Activated CD4-positive, alpha-beta T cell treated with anti-CD3 and anti-CD28 coated beads for 36 hours (primary cell): ENCODE results near the gene CAVIN1. TPM values are rescaled to one million over a fixed set of nuclear protein-coding genes. Genes with fewer than 3 reads are reported as not detected.
"Not testable (repeated sequence)": the region's sequence is repeated elsewhere in the genome, so short reads cannot be mapped to it uniquely, and the experiment has no call there.

Experiments used
- ATAC-seq: fragments of 200-7000 bp; cut with Tn5 transposase; one replicate; pipeline ENCODE4 v1.10.0; 2021; ENCODE audit warnings: mild to moderate bottlenecking, moderate library complexity
- CTCF ChIA-PET: fragments of 350-600 bp; sonication (Branson Sonifier 250); formaldehyde crosslinking; loops from one replicate; lab custom pipeline; 2021; ENCODE audit warnings: antibody characterized with exemption; lab: Charles Lee
- POLR2A ChIA-PET: fragments of 350-600 bp; sonication (Branson Sonifier 250); formaldehyde crosslinking; loops from one replicate; lab custom pipeline; 2021; ENCODE audit warnings: antibody characterized with exemption, inconsistent platforms; lab: Charles Lee
- DNase-seq: peaks from one replicate; pipeline ENCODE4 v3.0.0-alpha.2; 2020
- H3K27ac Mint-ChIP-seq: one replicate; pipeline ENCODE4 v1.8.0; 2021; ENCODE audit warnings: mixed read lengths
- H3K27me3 Mint-ChIP-seq: one replicate; pipeline ENCODE4 v1.8.0; 2021; ENCODE audit warnings: mixed read lengths
- H3K36me3 Mint-ChIP-seq: one replicate; pipeline ENCODE4 v1.8.0; 2021; ENCODE audit warnings: low read depth, mixed read lengths
- H3K4me1 Mint-ChIP-seq: one replicate; pipeline ENCODE4 v1.8.0; 2021; ENCODE audit warnings: mixed read lengths
- H3K4me3 Mint-ChIP-seq: one replicate; pipeline ENCODE4 v1.8.0; 2021; ENCODE audit warnings: mild to moderate bottlenecking, moderate library complexity, mixed read lengths
- H3K9me3 Mint-ChIP-seq: one replicate; pipeline ENCODE4 v1.8.0; 2021; ENCODE audit warnings: low read depth, mixed read lengths
- intact Hi-C, 2 experiments: fragments of 100-400 bp; cut with DNase I in 1 of 2; cut with micrococcal nuclease in 1 of 2; formaldehyde crosslinking; loops; one replicate each; pipeline versions ENCODE4 v1.14.2 to v1.15.1; 2022 to 2024; cut with DNase I, micrococcal nuclease
- total RNA-seq, 2 experiments: library from RNA; stranded (reverse); gene quantifications; one replicate each; pipeline ENCODE4 v1.2.3, GENCODE V29; 2021

Gene CAVIN1
- total RNA-seq, 2 experiments from 2014 or later = 4.2 to 4.4 TPM

GRCh38 chr17:42380935-42381334, 42.1 kb downstream of the CAVIN1 start:
- H3K4me3 Mint-ChIP-seq = peak overlapping the region; percentile 34

GRCh38 chr17:42378959-42379594, 44.0 kb downstream of the CAVIN1 start:
- Mint-ChIP-seq H3K27ac (peak overlapping the region; percentile 88), H3K9me3 (no peaks in the 10 kb centered on the region), H3K36me3 (peaks cover 38% of the 10 kb centered on the region), H3K4me3 (peak overlapping the region; percentile 64), H3K27me3 (no peaks in the 10 kb centered on the region), H3K4me1 (peaks cover 74% of the 10 kb centered on the region)
- ChIA-PET CTCF (interaction anchor here (0.6 to 1.6 kb wide), 8 partner anchors 9 to 73 kb away, joined by 3 to 8 read pairs (median 4); partner anchors contain the start of gene STAT3), POLR2A (interaction anchor here (0.6 to 2.2 kb wide), 3 partner anchors 9 to 128 kb away, joined by 3 to 8 read pairs (median 7); partner anchors contain the start of gene STAT3)
- intact Hi-C loops = loop anchor here (1.0 to 2.0 kb wide), 3 partner anchors 9 to 42 kb away; partner anchors contain the start of gene STAT3 (in 1 of the 2)
- ATAC-seq (peak; percentile 76), DNase-seq (peak; percentile 35)

More at GRCh38 chr17:42380935-42381334, 42.1 kb downstream of the CAVIN1 start:
- no peak for DNase-seq
- ChIA-PET POLR2A (interaction anchor here (0.7 to 1.7 kb wide), 3 partner anchors 40 to 133 kb away, joined by 3 to 8 read pairs (median 4); no protein-coding TSS in a partner anchor), CTCF (interaction anchor here (0.7 kb wide), 1 partner anchor 11 kb away, joined by 4 read pairs; no protein-coding TSS in a partner anchor)
- Mint-ChIP-seq H3K27ac (peak overlapping the region; percentile 65), H3K27me3 (no peaks in the 10 kb centered on the region), H3K9me3 (no peaks in the 10 kb centered on the region), H3K4me1 (peaks cover 76% of the 10 kb centered on the region), H3K36me3 (peaks cover 48% of the 10 kb centered on the region)
- intact Hi-C loops = no loop called here
- no peak for ATAC-seq

GRCh38 chr17:42378359-42378958, 44.6 kb downstream of the CAVIN1 start:
- intact Hi-C loops = loop anchor here in 1 of 2 experiments (2.0 kb wide), 1 partner anchor 42 kb away; no protein-coding TSS in a partner anchor
- Mint-ChIP-seq H3K27ac (peak overlapping the region; percentile 88), H3K36me3 (peaks cover 39% of the 10 kb centered on the region), H3K4me3 (peak overlapping the region; percentile 64), H3K4me1 (peaks cover 74% of the 10 kb centered on the region), H3K9me3 (no peaks in the 10 kb centered on the region), H3K27me3 (no peaks in the 10 kb centered on the region)
- ATAC-seq (peak; percentile 15), DNase-seq (no peak)
- ChIA-PET CTCF (interaction anchor here (0.6 to 1.6 kb wide), 6 partner anchors 23 to 74 kb away, joined by 3 to 4 read pairs (median 3); no protein-coding TSS in a partner anchor), POLR2A (interaction anchor here (0.6 to 2.2 kb wide), 2 partner anchors 10 to 128 kb away, joined by 3 to 7 read pairs; partner anchors contain the start of gene STAT3)

- Mint-ChIP-seq H3K4me1 (peaks cover 61% of the 10 kb centered on the region), H3K36me3 (peaks cover 50% of the 10 kb centered on the region), H3K9me3 (peaks cover 4% of the 10 kb centered on the region), H3K27ac (peak overlapping the region; percentile 55), H3K4me3 (no peak overlapping the region), H3K27me3 (no peaks in the 10 kb centered on the region)
- no peak for DNase-seq
- peak; percentile 44 for ATAC-seq
- ChIA-PET CTCF (interaction anchor here (0.9 to 1.1 kb wide), 2 partner anchors 52 to 151 kb away, joined by 3 to 4 read pairs; no protein-coding TSS in a partner anchor), POLR2A (interaction anchor here (0.8 kb wide), 1 partner anchor 15 kb away, joined by 3 read pairs; the partner anchor contains the start of gene STAT3)
- intact Hi-C loops = no loop called here
Observed at GRCh38 chr17:42373896-42374295, 49.2 kb downstream of the CAVIN1 start.

- H3K27ac Mint-ChIP-seq = no peak overlapping the region
- peaks cover 57% of the 10 kb centered on the region for H3K4me1 Mint-ChIP-seq
- no peak for DNase-seq
- CTCF ChIA-PET = interaction anchor here (1.0 kb wide), 1 partner anchor 50 kb away, joined by 3 read pairs; no protein-coding TSS in a partner anchor
- H3K27me3 Mint-ChIP-seq = no peaks in the 10 kb centered on the region
- H3K9me3 Mint-ChIP-seq = peaks cover 4% of the 10 kb centered on the region
- H3K36me3 Mint-ChIP-seq = peaks cover 43% of the 10 kb centered on the region
- POLR2A ChIA-PET = no interaction called here
- intact Hi-C loops = no loop called here
- ATAC-seq = no peak
- no peak overlapping the region for H3K4me3 Mint-ChIP-seq
Observed at GRCh38 chr17:42372142-42372541, 50.9 kb downstream of the CAVIN1 start.

- ChIA-PET POLR2A (interaction anchor here (0.6 to 1.2 kb wide), 6 partner anchors 11 to 335 kb away, joined by 3 to 7 read pairs (median 4); no protein-coding TSS in a partner anchor), CTCF (interaction anchor here (0.5 to 2.1 kb wide), 8 partner anchors 10 to 1276 kb away, joined by 3 to 6 read pairs (median 4); partner anchors contain the start of gene STAT3)
- intact Hi-C loops, H3K9me3 Mint-ChIP-seq, DNase-seq, H3K27ac Mint-ChIP-seq, H3K4me3 Mint-ChIP-seq, H3K27me3 Mint-ChIP-seq, ATAC-seq: not testable (repeated sequence)
- Mint-ChIP-seq H3K4me1 (peaks cover 66% of the 10 kb centered on the region), H3K36me3 (peaks cover 52% of the 10 kb centered on the region)
Observed at GRCh38 chr17:42368797-42369561, 54.1 kb downstream of the CAVIN1 start.

GRCh38 chr17:42368310-42368709, 54.7 kb downstream of the CAVIN1 start:
- H3K27me3 Mint-ChIP-seq, H3K4me3 Mint-ChIP-seq, H3K9me3 Mint-ChIP-seq, H3K27ac Mint-ChIP-seq, ATAC-seq, DNase-seq, intact Hi-C loops: not testable (repeated sequence)
- ChIA-PET POLR2A (interaction anchor here (0.6 kb wide), 1 partner anchor 11 kb away, joined by 5 read pairs; no protein-coding TSS in a partner anchor), CTCF (interaction anchor here (0.6 to 2.1 kb wide), 6 partner anchors 10 to 100 kb away, joined by 3 to 6 read pairs (median 4); partner anchors contain the start of gene STAT3)
- Mint-ChIP-seq H3K36me3 (peaks cover 53% of the 10 kb centered on the region), H3K4me1 (peaks cover 69% of the 10 kb centered on the region)

GRCh38 chr17:42366176-42367023, 56.7 kb downstream of the CAVIN1 start:
- DNase-seq, POLR2A ChIA-PET, intact Hi-C loops, H3K27me3 Mint-ChIP-seq, ATAC-seq, H3K9me3 Mint-ChIP-seq, H3K4me3 Mint-ChIP-seq: not testable (repeated sequence)
- Mint-ChIP-seq H3K27ac (peak overlapping the region; percentile 26), H3K4me1 (peaks cover 79% of the 10 kb centered on the region), H3K36me3 (peaks cover 56% of the 10 kb centered on the region)
- CTCF ChIA-PET = interaction anchor here (0.5 to 1.4 kb wide), 3 partner anchors 9 to 397 kb away, joined by 3 to 6 read pairs (median 5); no protein-coding TSS in a partner anchor

- Mint-ChIP-seq H3K4me1 (peaks cover 85% of the 10 kb centered on the region), H3K9me3 (peaks cover 2% of the 10 kb centered on the region), H3K4me3 (no peak overlapping the region), H3K36me3 (peaks cover 52% of the 10 kb centered on the region), H3K27me3 (no peaks in the 10 kb centered on the region), H3K27ac (peak overlapping the region; percentile 81)
- intact Hi-C loops = no loop called here
- DNase-seq = peak; percentile 44
- POLR2A ChIA-PET = interaction anchor here (0.6 kb wide), 1 partner anchor 144 kb away, joined by 3 read pairs; no protein-coding TSS in a partner anchor
- CTCF ChIA-PET = interaction anchor here (0.7 to 1.8 kb wide), 3 partner anchors 21 to 302 kb away, joined by 3 to 10 read pairs (median 3); partner anchors contain the start of gene STAT3
- ATAC-seq = peak; percentile 13
Observed at GRCh38 chr17:42365136-42365535, 57.9 kb downstream of the CAVIN1 start.
